DOHH2 (cell line): ENCODE data around the gene SCGB3A1.

Experiments used
- EZH2phosphoT487 ChIP-seq: fragments of 200-600 bp; sonication (generic); IDR thresholded peaks from 2 replicates; pipeline ENCODE4 v1.6.1; 2017; ENCODE audit warnings: borderline replicate concordance, mild to moderate bottlenecking, antibody characterized with exemption, low read length, moderate library complexity, mixed read lengths
- TF ChIP-seq, protein P1 (sequence below): fragments of 200-600 bp; sonication (generic); IDR thresholded peaks from one replicate; pipeline ENCODE4 v1.5.1; 2014; ENCODE audit warnings: antibody characterized with exemption, mild to moderate bottlenecking, low read depth, low read length; ENCODE audit not compliant: poor library complexity, severe bottlenecking

DNA sequence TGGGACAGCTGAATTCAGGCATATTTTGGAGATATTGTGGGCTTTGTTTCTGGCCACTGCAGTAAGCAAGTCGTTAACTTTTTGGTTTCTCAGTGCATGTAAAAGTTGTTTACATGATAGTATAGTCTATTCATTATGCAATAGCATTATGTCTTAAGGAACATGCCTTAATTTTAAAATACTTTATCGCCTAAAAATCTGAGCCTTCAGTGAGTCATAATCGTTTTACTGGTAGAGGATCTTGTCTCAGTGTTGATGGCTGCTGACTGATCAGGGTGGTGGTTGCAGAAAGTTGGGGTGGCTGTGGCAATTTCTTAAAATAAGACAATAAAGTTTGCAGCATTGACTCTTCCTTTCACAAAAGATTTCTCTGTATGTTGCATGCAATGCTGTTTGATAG lies 5.1 kb downstream of the SCGB3A1 start:
- TF ChIP-seq, protein P1, sequence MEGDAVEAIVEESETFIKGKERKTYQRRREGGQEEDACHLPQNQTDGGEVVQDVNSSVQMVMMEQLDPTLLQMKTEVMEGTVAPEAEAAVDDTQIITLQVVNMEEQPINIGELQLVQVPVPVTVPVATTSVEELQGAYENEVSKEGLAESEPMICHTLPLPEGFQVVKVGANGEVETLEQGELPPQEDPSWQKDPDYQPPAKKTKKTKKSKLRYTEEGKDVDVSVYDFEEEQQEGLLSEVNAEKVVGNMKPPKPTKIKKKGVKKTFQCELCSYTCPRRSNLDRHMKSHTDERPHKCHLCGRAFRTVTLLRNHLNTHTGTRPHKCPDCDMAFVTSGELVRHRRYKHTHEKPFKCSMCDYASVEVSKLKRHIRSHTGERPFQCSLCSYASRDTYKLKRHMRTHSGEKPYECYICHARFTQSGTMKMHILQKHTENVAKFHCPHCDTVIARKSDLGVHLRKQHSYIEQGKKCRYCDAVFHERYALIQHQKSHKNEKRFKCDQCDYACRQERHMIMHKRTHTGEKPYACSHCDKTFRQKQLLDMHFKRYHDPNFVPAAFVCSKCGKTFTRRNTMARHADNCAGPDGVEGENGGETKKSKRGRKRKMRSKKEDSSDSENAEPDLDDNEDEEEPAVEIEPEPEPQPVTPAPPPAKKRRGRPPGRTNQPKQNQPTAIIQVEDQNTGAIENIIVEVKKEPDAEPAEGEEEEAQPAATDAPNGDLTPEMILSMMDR: no peak
- TF ChIP-seq EZH2phosphoT487: no peak
